IPS-NIHi11 (cell line): ENCODE results near the gene FAM118A.

Experiments used
- DNase-seq: peaks from one replicate; pipeline ENCODE4 v3.0.0; 2012; ENCODE audit warnings: mixed read lengths, low spot score

FAM118A gene

DNA sequence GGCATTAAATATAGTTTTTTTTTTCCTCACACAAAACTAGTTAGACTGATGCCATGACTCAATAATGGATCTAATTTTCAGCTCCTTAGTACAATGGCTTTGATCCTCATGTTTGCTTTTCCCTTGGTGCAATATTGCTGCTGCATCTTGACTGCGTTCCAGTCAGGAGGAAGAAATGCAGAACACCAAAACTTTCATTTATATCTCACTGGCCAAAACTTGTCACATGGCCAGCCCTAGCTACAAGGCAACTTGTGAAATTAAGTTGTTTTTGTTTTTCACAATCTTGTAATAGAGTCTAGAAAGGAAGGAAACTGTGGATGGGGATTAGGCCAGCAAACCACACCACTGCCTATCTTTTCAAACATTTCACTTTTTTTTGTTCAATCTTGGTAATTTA is 67.0 kb downstream of the FAM118A start:
- DNase-seq: no peak

DNA sequence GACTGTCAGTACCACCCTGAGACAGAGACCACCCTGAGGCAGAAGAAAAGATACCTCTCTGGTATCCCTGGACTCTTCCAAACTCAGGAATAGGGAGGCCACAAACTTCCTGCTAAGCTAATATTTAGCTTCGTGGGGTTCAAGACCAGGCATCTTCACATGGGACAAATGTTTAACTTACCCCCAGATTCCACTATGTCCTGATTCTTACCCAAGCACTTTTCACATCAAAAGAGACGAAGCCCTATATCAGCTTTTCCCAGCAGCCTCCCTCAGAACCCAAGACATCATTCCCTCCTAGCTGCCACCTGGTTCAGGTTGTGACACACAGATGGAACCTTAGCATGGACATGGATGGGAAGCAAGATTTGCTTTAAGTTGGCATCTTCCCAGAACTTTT is 71.6 kb downstream of the FAM118A start:
- no peak for DNase-seq

DNA sequence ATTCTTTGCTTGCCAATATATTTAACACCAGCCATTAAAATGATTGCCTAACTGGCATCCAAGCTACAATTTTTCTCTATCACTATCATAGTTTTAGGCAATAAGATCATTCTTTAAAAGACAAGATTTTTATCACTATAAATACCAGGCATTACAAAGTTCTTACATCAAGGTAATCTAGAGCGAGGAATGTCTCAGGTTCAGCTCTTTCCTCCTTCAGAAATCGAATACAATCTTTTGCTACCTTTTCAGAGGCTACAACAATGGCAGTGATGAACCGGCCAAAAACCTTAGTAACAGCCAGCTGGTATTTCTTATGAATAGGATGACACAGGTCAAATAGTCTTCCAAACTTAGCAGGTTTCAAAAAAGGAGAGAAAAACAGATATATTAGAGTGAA is 79.8 kb downstream of the FAM118A start:
- DNase-seq: no peak
